Activated CD8-positive, alpha-beta T cell treated with anti-CD3 and anti-CD28 coated beads for 36 hours (primary cell): ENCODE data around the gene BRINP3. TPM values are rescaled to one million over a fixed set of nuclear protein-coding genes. Genes with fewer than 3 reads are reported as not detected.

ENCODE experiments used
- ATAC-seq: fragments of 200-7000 bp; cut with Tn5 transposase; one replicate; pipeline ENCODE4 v1.10.0; 2021; ENCODE audit warnings: mild to moderate bottlenecking, moderate library complexity
- CTCF ChIA-PET: fragments of 350-600 bp; sonication (Branson Sonifier 250); formaldehyde crosslinking; loops from one replicate; lab custom pipeline; 2021; ENCODE audit warnings: antibody characterized with exemption; lab: Charles Lee
- POLR2A ChIA-PET: fragments of 350-600 bp; sonication (Branson Sonifier 250); formaldehyde crosslinking; loops from one replicate; lab custom pipeline; 2021; ENCODE audit warnings: antibody characterized with exemption; lab: Charles Lee
- DNase-seq: peaks from one replicate; pipeline ENCODE4 v3.0.0-alpha.2; 2020
- H3K27ac Mint-ChIP-seq: one replicate; pipeline ENCODE4 v1.8.0; 2021; ENCODE audit warnings: mild to moderate bottlenecking, mixed read lengths
- H3K27me3 Mint-ChIP-seq: one replicate; pipeline ENCODE4 v1.8.0; 2021; ENCODE audit warnings: mixed read lengths
- H3K36me3 Mint-ChIP-seq: one replicate; pipeline ENCODE4 v1.8.0; 2021; ENCODE audit warnings: low read depth, mixed read lengths
- H3K4me1 Mint-ChIP-seq: one replicate; pipeline ENCODE4 v1.8.0; 2021; ENCODE audit warnings: low read depth, mixed read lengths
- H3K4me3 Mint-ChIP-seq: one replicate; pipeline ENCODE4 v1.8.0; 2021; ENCODE audit warnings: mild to moderate bottlenecking, moderate library complexity, mixed read lengths
- H3K9me3 Mint-ChIP-seq: one replicate; pipeline ENCODE4 v1.8.0; 2021; ENCODE audit warnings: mixed read lengths
- CTCF ChIP-seq: fragments of 200-600 bp; IDR thresholded peaks from one replicate; pipeline ENCODE4 v1.8.0; 2022; ENCODE audit warnings: antibody characterized with exemption, mild to moderate bottlenecking
- intact Hi-C: fragments of 100-400 bp; cut with micrococcal nuclease; formaldehyde crosslinking; loops from one replicate; pipeline ENCODE4 v1.10.0; 2022
- total RNA-seq, 2 experiments: library from RNA; stranded (reverse); gene quantifications; one replicate each; pipeline ENCODE4 v1.2.3, GENCODE V29; 2021

Gene BRINP3
- total RNA-seq, 2 experiments from 2014 or later, result not detected

GRCh38 chr1:190176776-190177175 lies 300.9 kb downstream of the BRINP3 start:
- H3K27ac Mint-ChIP-seq, result no peak overlapping the region

GRCh38 chr1:190175320-190175719 lies 302.3 kb downstream of the BRINP3 start:
- no peaks in the 10 kb centered on the region for H3K4me1 Mint-ChIP-seq
- H3K27ac Mint-ChIP-seq, result no peak overlapping the region
- H3K9me3 Mint-ChIP-seq, result peaks cover 3% of the 10 kb centered on the region
- ChIA-PET CTCF (no interaction called here), POLR2A (no interaction called here)
- no peak for TF ChIP-seq CTCF
- no peak for ATAC-seq
- intact Hi-C loops, result no loop called here
- H3K36me3 Mint-ChIP-seq, result no peaks in the 10 kb centered on the region
- no peak for DNase-seq
- no peak overlapping the region for H3K4me3 Mint-ChIP-seq
- H3K27me3 Mint-ChIP-seq, result no peaks in the 10 kb centered on the region

More at GRCh38 chr1:190176776-190177175, 300.9 kb downstream of the BRINP3 start:
- intact Hi-C loops, result no loop called here
- TF ChIP-seq CTCF, result no peak
- ATAC-seq (no peak), DNase-seq (no peak)
- ChIA-PET CTCF (no interaction called here), POLR2A (no interaction called here)
- H3K36me3 Mint-ChIP-seq, result no peaks in the 10 kb centered on the region
- no peak overlapping the region for H3K4me3 Mint-ChIP-seq
- no peaks in the 10 kb centered on the region for H3K4me1 Mint-ChIP-seq
- H3K27me3 Mint-ChIP-seq, result no peaks in the 10 kb centered on the region
- peaks cover 2% of the 10 kb centered on the region for H3K9me3 Mint-ChIP-seq

- ATAC-seq (no peak), DNase-seq (no peak)
- H3K27me3 Mint-ChIP-seq, result no peaks in the 10 kb centered on the region
- POLR2A ChIA-PET, result no interaction called here
- no peak for TF ChIP-seq CTCF
- no peaks in the 10 kb centered on the region for H3K4me1 Mint-ChIP-seq
- intact Hi-C loops, result no loop called here
- no peak overlapping the region for H3K4me3 Mint-ChIP-seq
- peaks cover 6% of the 10 kb centered on the region for H3K9me3 Mint-ChIP-seq
- H3K27ac Mint-ChIP-seq, result no peak overlapping the region
- CTCF ChIA-PET, result no interaction called here
- no peaks in the 10 kb centered on the region for H3K36me3 Mint-ChIP-seq
Observed at GRCh38 chr1:190172651-190173430, 304.8 kb downstream of the BRINP3 start.

DNA sequence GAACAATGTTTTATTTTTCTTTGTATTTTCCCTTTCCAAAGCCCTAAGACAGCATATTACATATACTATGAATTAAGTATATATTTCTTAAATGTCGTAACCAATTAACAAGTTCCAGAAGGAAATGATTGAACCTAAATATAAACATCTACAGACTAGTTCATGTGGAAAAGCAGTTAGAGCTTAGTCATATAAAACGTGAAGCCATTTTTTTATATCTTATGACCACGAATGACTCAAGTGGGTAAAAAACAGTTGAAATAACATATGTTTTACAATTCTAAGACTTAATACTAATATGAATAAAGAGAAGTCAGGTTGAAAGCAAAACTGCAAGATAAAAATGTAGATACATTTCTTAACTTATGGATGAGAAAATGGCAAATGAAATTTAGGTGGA lies 307.3 kb downstream of the BRINP3 start:
- DNase-seq, result no peak
- no peak for ATAC-seq
- ChIA-PET CTCF (no interaction called here), POLR2A (no interaction called here)
- intact Hi-C loops, result no loop called here
- Mint-ChIP-seq H3K9me3 (peaks cover 9% of the 10 kb centered on the region), H3K27me3 (no peaks in the 10 kb centered on the region), H3K36me3 (no peaks in the 10 kb centered on the region), H3K4me3 (no peak overlapping the region), H3K27ac (no peak overlapping the region), H3K4me1 (no peaks in the 10 kb centered on the region)
- TF ChIP-seq CTCF, result no peak

DNA sequence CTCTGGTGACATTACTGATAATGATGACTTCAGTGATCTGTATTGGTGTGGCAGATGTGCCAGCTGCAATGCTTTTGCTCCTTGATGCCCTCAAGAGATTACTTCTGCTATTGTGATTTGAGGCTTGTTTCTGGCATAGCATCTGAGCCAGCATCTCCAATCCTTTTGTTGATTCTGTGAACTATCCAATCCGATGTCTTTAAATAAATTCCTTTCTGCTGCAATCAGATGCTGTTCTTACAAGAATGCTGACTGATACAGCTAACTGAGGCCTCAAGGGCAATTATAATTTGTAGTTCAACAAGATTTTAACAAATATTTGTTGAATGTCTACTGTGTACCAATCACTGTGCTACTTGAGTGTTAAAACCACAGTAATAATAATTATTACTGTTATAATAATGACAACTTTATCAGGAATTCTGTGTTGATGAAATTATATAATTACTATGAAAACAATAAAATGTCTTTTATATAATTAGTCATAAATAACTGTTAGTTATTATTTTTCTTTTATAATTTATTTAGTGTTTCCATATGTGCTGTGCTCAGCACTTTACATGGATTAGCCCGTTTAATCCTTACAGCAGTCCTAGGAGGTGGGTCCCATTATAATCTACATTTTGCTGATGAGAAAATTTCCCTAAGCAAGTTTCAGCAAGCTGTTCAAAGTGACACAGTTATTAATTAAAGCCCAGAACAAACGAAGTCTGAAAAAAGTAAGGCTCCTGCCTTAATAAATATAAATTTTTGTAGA lies 308.2 kb downstream of the BRINP3 start:
- ATAC-seq (no peak), DNase-seq (no peak)
- Mint-ChIP-seq H3K9me3 (peaks cover 9% of the 10 kb centered on the region), H3K27me3 (no peaks in the 10 kb centered on the region), H3K4me3 (no peak overlapping the region), H3K4me1 (no peaks in the 10 kb centered on the region), H3K27ac (no peak overlapping the region), H3K36me3 (no peaks in the 10 kb centered on the region)
- CTCF ChIA-PET, result no interaction called here
- POLR2A ChIA-PET, result no interaction called here
- intact Hi-C loops, result no loop called here
- no peak for TF ChIP-seq CTCF
